ENCODE measurements around the gene NMRK1.

NMRK1 gene

DNA sequence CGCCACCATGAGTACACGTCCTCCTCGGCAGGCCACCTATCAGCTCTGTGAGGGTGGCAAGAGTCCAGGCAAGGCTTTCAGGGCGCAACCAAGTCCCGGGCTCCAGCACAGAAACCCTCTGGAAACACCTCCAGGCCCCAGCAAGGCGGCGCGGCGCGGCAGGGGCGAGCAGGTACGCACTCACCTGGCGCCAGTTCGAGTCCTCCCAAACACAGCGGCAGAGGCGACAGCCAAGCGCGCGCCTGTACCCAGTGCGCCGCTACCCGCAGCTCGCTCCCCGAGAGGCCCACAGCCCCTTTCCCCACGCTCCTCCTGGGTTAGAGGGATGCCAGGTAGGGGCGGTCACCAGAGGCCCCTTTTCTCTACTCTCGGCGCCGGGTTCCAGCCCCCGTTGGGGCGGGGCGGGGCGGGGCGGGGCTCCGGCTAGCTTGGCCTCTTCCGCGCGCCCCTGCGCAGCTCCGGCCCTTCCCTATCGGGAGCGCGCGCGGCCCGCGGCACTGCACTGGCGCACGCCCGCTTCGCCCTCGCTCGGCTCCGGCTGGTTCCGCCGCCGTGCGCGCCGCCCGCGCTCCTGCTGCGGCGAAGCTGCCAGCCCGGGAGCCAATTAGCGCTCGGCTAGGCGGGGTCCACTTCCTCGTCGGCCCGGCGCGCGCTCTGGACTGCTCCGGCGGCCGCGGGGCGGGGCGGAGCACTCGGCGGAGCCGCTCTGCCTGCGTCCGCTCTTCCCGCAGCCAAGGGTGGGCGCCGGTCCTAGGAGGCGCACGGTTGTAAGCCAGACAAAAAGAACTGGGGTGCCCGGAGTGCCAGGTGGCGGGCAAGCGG is at the start of gene NMRK1, which contains the start of gene OSTF1:
NMRK1 (minus strand) TSS at position 332 of the 822 bp plus-strand sequence. CDS start 5,040 bp downstream, outside the sequence.
OSTF1 (plus strand) TSS at position 691 of the 822 bp plus-strand sequence. CDS start 179 bp downstream, outside the sequence.
- peak; percentile 97 for DNase-seq (ENCODE audit: low spot score)

DNA sequence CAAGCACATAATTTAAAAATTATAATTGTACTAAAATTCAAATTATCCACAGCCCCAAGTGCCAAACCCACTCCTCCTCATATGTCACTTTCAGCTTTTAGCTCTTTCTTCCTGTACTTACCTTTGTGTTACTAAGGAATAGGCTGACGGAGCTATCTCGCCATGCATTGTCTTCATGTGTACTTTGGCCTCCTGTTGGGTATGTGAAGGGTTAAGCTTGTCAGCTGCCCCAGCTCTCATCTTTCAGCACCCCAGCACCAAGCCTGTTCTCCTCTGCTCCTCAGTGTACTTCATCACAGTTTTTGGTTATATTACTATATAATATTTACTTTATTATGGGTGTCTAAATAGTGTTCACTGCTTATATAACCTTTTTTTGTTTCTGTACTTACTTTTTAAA is 46.5 kb upstream of the NMRK1 start:
- DNase-seq (ENCODE audit: low spot score) = no peak

DNA sequence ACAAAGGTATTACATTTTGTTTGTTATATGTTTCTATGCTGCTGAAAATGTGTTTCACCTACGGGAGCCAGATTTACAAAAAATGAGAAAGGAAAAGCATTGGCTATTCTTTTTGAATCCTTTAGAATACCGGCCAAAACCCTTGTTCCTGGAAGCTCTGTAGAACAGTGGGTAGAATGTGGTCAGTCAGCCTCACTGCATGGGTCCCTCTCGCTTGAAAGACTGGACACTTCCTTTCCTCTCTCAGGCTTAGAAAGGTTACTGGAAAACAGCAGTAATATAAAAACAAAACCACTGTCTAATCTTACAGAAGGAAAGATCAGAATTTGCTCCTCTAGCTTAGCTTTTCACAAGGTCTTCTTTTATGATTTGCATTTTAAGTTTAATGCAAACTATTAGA is 45.4 kb upstream of the NMRK1 start:
- DNase-seq (ENCODE audit: low spot score) = no peak

DNA sequence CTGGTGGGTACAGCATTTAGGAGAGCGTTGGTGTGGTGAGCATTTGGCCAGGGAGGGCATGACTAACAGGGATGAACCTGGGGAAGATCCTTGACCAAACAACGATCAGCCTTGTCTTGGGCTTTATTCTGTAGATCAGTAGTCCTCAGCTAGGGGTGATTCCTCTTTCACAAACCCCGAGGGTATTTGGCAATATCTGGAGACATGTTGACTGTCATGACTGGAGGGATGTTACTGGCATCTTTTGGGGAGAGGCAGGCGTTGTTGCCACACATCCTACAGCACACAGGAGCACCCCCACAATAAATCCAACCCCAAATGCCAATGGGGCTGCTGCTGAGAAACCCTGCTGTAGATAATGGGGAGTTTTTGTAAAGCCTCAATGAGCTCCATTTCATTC is 44.3 kb upstream of the NMRK1 start:
- DNase-seq (ENCODE audit: low spot score) = no peak

DNA sequence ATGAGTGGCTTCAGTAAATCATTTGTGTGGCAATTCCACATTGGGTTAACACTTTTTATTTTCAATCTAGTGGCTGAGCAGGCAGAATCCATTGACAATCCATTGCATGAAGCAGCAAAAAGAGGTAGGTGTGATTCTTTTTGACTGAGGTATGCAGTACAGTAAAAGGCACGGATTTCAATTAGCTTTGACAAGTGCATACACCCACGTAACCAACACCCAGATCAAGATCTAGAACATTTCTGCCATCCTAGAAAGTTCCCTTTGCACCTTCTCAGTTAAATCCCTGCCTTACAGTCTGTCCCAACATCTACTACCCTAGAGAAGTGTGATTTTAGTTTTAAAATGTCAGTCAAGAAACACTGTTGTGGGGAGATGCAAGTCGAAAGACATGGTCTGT is 43.7 kb upstream of the NMRK1 start:
- DNase-seq (ENCODE audit: low spot score) = no peak

DNA sequence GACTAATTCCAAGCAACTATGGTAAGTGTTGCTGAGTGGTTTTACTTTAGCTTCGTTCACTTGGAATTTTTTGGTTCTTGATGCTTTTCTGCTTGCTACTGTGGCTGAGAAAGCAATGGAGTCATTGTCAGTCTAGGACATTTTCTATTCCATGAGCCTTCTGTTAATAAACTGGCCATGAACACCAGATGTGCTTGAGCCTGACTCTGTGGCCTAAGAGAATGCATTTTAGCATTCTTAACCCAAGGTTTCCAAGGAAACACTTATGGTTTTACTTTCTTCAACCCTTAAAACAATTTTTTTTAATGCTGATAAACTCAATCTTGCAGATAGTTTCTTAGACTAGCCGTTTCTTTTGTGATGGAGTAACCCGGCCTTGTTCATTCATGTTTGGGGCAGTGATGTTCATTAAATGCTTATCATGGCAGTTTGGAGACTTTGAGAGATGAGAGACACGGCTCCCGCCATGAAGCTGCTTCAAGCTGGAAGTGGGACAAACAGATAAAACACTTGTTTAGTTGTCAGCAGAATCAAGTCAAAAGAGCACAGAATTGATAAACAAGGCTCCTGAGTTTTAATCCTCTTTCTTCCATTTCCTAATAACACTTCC is 42.8 kb upstream of the NMRK1 start:
- no peak for DNase-seq (ENCODE audit: low spot score)

DNA sequence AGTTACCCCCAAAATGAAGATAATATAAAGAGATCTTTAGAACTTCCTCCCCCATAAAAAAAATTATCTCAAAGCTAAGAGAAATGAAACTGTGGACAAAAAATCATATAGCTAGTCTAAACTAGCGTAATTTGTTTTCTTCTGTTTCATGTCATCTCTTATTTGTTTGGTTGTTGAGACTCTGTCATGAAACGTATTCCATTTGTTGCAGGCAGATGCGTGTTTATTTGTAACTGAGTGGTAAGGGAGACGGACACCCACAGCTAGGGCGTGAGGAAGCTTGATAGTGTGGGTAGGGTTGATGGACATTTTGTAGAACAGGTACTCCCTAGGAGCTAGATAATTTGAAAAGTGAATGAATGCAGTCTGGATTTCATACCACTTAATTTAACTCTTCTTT is 42.2 kb upstream of the NMRK1 start:
- DNase-seq (ENCODE audit: low spot score) = no peak

DNA sequence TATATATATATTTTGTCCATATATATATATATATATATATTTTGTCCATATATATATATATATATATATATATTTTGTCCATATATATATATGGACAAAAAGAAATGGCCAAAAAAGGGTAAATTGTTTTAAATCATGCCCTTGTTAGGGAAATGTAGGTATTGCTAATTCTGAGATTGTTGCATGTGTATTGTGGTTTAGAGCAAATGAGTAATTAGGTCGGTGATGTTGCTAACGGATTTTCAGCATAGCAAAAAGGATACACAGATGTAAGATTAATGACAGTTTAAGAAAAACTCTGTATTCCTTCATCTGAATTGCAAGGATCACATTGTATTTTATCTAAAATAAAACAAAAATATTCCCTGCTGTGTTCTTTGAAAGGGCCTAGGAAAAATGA is 40.6 kb upstream of the NMRK1 start:
- DNase-seq (ENCODE audit: low spot score) = no peak

DNA sequence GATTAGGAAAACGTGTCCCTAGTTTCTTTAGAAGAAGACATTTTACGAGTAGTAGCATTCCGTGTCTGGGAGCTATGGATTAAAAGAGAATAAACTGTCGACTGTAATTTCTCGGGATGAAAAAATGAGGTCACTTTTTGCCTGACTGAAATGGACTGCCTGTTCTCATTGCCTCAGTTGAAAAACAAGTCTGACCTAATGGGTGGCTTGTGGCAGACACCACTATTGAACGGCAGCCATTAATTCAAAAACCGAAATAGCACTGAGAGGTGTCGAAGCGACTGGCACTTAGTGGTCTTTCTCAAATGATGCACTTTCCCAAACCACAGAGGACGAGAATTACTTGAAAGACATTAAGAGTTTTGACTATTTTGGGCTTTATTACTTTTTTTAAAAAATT is 35.7 kb upstream of the NMRK1 start:
- no peak for DNase-seq (ENCODE audit: low spot score)

DNA sequence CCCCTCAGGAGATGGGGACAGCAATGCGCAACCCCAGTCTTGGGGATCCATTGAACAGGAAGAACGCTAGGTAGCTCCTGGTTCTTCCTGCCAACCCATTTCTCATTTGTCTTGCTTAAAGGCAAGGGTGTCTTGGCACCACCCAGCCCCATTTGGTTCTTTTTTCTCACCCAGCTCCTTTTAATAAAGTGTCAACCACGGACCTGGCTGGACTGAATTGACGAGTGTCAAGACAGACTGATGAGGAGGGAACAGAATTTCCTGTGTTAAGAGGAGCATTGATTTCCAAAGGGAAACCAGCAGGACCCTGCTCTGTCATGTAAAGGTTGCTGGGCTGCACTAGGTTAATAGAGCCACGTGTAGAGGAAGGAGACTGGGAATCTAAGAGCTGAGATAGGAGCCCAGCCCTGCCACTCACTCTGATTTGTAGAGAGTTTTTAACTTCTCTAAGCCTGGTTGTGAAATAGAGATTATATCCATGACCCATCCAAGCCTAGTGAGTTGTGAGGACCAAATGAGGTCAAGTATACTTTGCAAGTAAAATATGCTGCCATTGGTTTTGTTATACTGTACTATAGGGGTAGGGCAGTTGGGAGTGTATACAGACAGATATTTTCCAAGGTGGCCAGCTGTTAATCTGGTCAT is 34.1 kb upstream of the NMRK1 start:
- no peak for DNase-seq (ENCODE audit: low spot score)

DNA sequence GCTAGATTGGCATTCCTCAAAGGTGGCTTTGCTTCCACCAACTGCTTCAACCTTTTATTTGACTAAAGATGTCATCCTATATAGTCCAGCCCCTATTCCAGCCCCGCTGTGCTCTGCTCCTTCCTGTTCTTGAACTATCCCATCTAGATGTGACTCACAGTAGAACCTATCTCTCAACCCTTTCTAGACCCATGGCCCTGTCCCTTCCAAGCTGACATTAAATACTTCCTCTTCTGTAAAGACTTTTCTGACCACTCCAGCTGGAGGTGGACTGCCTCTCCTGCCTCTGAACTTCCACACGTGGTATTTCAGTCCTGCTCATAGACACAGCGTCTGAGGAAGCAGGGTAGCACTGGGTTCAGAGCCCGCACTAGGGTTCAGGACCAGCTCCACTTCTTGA is 32.7 kb upstream of the NMRK1 start:
- DNase-seq (ENCODE audit: low spot score) = no peak

DNA sequence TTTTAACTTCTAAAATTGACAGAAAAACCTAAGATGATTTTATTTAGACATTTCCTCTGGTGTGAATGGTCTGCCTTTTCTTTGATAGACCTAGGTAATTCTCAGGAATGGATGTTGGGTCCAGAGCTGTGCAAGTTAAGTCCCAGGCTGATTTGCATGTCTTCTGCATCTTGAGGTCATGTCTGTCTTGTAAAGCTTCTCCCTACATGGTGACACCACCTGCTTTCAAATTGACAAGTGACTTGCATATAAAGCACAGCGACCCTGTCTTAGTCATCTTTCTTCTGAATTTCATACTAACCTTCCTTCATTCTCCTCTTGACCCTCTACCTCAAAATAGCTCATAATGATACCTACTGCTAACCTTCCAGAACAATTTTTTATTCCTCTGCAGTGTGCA is 29.6 kb upstream of the NMRK1 start:
- no peak for DNase-seq (ENCODE audit: low spot score)

DNA sequence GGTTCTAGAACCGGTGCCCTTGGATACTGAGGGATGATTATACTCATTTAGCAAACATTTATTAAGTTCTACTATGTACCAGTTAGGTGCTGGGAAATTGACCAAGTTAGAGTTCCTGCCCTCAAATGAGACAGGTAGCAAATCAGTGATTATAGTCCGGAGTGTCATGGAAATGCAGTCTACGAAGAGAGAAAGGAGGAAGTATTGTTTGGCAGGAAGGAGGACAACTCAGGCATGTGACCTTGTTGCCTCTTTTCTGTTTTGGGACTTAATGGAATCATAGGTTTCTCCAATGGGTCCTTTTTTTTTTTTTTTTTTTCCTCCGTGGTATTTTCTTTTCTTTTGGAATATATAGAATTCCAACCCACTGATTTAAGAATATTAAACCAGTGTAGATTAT is 28.4 kb upstream of the NMRK1 start:
- DNase-seq (ENCODE audit: low spot score) = no peak

DNA sequence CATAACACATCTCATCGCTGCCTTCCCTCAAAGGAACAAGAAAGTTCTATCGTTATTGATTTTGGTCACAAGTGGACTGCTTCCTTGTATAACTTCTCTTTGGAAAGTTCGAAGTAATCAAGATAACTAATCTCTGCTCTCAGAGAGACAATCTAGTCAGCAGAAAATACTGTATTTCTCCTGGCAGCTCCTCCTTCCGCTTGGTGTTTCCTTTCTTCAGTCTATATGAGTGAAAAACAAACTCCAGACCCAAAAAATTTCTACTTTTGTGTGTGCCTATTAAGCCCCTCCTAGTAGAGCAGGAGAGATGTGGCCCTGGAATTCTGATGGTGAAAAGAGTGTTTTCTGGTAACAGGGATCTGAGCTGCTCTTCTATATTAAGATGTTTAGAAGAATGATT is 24.8 kb upstream of the NMRK1 start:
- no peak for DNase-seq (ENCODE audit: low spot score)

DNA sequence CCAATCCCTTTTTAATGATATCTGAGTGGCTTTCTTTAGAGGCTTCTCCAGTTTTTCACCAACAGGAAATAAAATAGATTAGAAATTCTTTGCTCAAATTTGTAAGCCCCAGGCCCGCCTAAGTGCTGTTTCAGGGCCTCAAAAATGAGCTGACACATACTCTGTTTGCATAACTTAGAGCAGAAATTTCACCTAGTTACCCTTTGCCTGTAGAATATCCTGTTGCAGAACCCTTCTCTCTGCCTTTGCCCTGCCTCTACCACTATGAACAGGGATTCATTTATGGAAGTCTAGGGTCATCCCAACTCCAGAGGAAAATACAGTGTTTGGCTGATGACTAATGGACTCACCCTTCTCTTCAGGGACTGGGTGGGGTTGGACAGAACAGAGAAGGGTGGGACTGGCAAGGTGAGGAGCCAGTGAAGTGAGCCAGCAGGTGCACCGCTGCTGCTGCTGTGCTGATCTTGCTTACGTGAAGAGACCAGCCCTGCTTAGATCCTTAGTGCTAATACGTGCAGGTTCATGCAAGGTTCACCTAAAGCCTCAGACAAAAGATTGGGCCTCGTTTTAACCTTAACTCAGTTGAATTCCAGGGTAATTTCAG is 23.2 kb upstream of the NMRK1 start:
- no peak for DNase-seq (ENCODE audit: low spot score)

DNA sequence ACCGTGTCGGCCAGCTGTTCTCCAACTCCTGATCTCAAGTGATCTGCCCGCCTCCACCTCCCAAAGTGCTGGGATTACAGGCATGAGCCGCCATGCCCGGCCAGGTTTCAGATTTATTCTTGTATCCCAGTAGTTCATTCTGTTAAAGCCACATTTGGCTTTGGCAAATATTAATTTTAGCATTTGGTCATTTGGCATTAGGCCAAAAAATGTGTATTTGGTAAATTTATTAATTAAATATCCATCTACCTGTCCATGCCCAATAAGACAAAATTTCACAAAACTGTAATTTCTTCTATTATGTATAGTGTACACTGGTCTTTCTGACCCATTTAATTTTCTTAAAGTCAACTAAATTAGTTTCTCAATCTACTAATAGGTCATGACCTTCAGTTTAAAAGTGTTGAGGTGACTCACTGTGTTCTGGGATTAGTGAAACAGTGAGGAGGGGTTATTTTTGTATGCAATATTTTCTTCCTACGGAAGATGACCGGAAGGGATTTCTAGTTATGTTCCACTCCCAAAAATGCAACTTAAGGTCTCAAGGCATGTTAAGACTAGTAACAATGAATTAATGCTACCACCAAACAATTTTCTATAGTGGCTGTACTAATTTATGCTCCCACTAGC is 21.4 kb upstream of the NMRK1 start:
- no peak for DNase-seq (ENCODE audit: low spot score)

DNA sequence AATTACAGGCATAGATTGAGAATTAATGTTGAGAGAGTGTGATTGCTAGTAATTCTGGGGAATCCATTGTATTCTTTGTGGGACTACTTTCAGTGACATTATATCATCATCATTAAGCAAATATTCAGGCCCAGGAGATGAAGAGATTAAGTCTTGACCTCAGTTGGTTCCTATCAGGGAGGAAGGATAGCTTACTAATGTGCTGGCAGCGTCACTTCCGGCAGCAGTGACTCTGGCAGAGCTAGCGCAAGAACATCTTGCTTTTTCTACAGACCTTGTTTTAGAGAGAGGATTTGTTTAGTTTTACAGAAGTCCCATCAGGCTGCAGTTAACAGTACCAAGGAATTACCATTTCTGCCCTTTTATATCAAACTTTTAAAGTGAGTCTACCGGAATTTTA is 20.6 kb upstream of the NMRK1 start:
- no peak for DNase-seq (ENCODE audit: low spot score)

DNA sequence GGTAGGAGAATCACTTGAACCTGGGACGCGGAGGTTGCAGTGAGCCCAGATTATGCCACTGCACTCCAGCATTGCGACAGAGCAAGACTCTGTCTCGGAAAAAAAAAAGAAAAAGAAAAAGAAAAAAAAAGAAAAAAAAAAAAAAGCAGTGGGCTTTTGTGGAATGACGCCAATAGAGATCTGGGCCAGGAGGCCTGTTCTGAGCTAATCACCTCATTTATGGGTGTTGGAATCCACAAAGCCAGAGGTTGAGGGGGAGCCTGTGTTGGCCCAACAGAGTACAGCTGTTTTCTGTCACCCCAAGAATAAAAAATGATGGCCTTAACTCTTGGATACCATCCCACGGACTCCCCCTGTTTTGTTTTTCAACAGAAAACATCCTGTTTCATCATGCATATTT is 18.9 kb upstream of the NMRK1 start:
- DNase-seq (ENCODE audit: low spot score) = no peak

DNA sequence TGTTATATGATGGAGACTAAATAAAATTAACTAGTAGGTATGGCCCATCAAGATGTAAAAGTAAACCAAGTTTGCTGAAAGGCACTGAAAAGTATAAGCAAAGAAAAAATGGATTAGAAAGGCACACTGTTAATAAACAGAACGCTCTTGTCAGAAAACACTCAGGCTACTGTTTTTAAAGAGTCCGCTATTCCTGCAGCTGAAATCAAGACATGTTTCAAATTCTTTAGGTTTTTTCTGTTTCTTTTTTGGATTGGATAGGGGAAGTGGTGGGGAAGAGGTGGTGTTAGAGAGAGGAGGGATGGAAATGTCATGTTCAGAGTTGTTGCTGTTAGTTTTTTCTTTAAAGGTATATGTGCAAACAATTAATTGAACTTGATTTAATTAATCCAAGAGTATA is 17.9 kb upstream of the NMRK1 start:
- DNase-seq (ENCODE audit: low spot score) = no peak

DNA sequence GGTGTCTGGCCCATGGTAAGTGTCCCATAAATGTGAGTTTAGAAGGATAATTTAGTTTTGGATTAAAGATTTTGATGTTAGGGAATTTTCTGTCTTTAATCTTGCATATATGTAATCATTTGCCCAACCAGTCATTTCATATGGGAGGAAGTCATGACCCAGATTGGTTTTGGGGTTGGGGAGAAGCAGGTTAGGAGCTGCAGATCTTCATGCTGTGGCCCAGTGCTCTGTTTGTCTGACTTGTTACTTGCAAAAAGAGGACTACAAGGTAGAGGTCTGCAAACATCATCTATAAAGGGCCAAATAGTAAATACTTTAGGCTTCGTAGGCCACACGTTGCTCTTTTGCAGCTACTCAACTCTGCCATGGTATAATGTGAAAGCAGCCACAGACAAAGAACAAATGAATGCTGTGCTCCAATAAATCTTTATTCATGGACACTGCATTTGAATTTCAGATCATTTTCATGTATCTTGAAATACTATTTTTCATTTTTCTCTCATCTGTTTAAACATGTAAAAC is 17.1 kb upstream of the NMRK1 start:
- DNase-seq (ENCODE audit: low spot score) = no peak

DNA sequence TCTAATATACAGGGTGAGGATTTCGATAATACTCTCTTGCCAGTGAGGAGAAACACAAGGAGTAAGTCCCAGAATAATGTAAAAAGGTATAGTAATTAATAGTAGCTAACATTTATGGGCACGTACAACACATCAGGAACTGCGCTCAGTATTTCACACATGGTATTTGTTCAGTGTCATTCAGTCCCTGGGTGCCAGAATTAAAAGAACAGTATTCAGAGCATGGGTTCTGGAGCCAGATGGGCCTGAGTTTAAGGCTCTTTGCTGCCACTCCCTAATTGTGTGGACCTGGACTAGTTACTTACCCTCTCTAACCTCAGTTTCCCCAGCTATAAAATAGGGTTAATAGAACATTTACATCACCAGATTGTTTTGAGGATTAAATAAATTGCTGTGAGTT is 16.7 kb upstream of the NMRK1 start:
- no peak for DNase-seq (ENCODE audit: low spot score)

DNA sequence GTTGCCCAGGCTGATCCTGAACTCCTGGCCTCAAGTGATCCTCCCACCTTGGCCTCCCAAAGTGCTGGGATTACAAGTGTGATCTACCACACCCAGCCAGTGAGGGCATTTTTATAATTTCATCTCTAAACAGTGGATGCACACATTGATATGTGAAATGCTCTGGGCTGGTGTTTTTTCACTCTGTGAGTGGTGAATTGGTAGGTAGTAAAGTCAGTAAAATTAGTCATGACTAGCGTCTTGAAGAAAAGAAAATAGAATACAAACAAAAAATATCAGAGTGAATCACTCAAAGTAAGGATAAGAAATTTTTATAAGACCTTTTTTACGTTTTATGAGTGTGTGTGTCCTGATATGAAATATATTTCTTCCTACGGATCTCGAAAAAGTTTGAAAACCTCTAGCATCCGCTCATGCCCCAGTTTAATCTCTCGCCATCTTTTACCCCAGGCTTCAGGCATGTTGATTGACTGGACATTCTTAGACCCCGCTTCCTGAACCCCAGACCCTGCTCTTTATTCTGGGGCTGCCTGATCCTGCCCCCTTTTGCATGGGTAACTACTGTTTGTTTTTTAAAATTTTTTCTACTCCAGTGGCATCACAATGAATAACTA is 14.3 kb upstream of the NMRK1 start:
- no peak for DNase-seq (ENCODE audit: low spot score)

Measured in left forelimb (tissue), 1 donor.